ENCODE measurements around the gene RBM19.

GRCh38 chr12:113766879-113767878, 198.9 kb downstream of the RBM19 start:
- no peak for TF ChIP-seq POLR2AphosphoS5 (IDR thresholded peaks at IDR 0.05; ENCODE audit: insufficient read depth, low read depth, low read length)
- TF ChIP-seq, protein P1, sequence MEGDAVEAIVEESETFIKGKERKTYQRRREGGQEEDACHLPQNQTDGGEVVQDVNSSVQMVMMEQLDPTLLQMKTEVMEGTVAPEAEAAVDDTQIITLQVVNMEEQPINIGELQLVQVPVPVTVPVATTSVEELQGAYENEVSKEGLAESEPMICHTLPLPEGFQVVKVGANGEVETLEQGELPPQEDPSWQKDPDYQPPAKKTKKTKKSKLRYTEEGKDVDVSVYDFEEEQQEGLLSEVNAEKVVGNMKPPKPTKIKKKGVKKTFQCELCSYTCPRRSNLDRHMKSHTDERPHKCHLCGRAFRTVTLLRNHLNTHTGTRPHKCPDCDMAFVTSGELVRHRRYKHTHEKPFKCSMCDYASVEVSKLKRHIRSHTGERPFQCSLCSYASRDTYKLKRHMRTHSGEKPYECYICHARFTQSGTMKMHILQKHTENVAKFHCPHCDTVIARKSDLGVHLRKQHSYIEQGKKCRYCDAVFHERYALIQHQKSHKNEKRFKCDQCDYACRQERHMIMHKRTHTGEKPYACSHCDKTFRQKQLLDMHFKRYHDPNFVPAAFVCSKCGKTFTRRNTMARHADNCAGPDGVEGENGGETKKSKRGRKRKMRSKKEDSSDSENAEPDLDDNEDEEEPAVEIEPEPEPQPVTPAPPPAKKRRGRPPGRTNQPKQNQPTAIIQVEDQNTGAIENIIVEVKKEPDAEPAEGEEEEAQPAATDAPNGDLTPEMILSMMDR (IDR thresholded peaks at IDR 0.05; ENCODE audit: extremely low read depth in 1 of 2, insufficient read depth in 1 of 2, low read depth in 1 of 2, low read length in 2 of 2) = no peak
- no peak for TF ChIP-seq EZH2 (IDR thresholded peaks at IDR 0.05; ENCODE audit: borderline replicate concordance, low read depth, low read length, severe bottlenecking)
- TF ChIP-seq POLR2A (IDR thresholded peaks at IDR 0.05; ENCODE audit: low read depth, low read length) = no peak

Data from endothelial cell of umbilical vein (primary cell).